GM23248 (cell line): Measurements from ENCODE around the gene KDELR1.

Experiments used
- EZH2 ChIP-seq: fragments of 200-600 bp; sonication (generic); IDR thresholded peaks from 2 replicates; pipeline ENCODE4 v1.6.1; 2018; ENCODE audit warnings: antibody characterized with exemption, mild to moderate bottlenecking; ENCODE audit not compliant: insufficient read depth, poor library complexity, severe bottlenecking
- EZH2phosphoT487 ChIP-seq: fragments of 200-600 bp; sonication (generic); IDR thresholded peaks from 2 replicates; pipeline ENCODE4 v1.6.1; 2018; ENCODE audit warnings: antibody characterized with exemption, moderate library complexity, mild to moderate bottlenecking, low read depth; ENCODE audit not compliant: insufficient read depth

DNA sequence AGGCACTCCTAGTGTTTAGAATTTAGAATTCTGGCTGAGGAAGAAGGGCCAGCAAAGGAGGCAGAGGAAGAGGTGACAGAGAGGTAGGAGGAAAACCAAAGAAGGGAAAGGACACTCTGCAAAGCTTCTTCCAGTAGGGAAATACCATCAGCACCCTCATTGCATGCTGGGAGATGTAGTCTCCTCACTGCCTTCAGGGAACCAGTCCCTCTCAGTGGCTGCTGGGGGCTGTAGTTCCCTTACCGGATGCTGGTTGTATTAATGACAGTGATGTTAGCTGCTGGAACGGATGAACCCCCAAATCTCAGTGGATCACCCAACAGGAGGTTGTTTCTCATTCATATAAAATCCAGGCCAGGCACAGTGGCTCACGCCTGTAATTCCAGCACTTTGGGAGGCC lies 12.3 kb upstream of the KDELR1 start:
- TF ChIP-seq EZH2: no peak
- no peak for TF ChIP-seq EZH2phosphoT487
